Fibroblast of pulmonary artery (primary cell): ENCODE data around the gene CST9.
"Not testable (repeated sequence)": the region's sequence is repeated elsewhere in the genome, so short reads cannot be mapped to it uniquely, and the experiment has no call there.

ENCODE experiments used
- DNase-seq: peaks from one replicate; pipeline ENCODE4 v3.0.0-alpha.2; 2010; ENCODE audit warnings: low read depth
- H3K4me3 ChIP-seq: replicated peaks from 2 replicates; pipeline ENCODE4 v1.5.1; 2011; ENCODE audit warnings: low read depth, mild to moderate bottlenecking, control low read depth, low read length, moderate library complexity
- CTCF ChIP-seq: IDR thresholded peaks from 2 replicates; pipeline ENCODE4 v1.5.1; 2011; ENCODE audit warnings: mild to moderate bottlenecking, control low read depth, low read length, inconsistent platforms; ENCODE audit errors: missing control alignments

The CST9 gene

GRCh38 chr20:23584434-23585199, 21.1 kb downstream of the CST9 start:
- no peak for TF ChIP-seq CTCF
- no peak for DNase-seq
- H3K4me3 ChIP-seq, result no peak overlapping the region

DNA sequence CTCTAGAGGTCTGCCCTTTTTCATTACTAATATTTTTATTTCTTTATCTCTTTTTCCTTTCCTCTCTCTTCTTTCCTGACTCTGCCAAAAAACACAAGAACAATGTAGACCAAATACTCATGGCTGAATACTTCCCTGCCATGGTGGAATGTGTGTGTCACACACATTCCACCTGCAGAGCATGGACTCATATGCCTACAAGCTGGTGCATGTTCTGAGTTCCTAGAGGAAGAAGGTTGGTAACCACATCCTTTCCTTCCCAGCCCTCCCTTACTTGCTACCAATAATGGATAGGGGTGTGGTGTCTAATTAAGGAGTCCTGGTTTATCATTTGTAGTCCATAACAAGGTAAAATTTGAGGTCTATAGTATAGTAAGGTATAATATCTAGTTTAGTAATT, 22.2 kb downstream of the CST9 start:
- no peak for DNase-seq
- TF ChIP-seq CTCF, result no peak
- no peak overlapping the region for H3K4me3 ChIP-seq

GRCh38 chr20:23582293-23582692, 23.4 kb downstream of the CST9 start:
- no peak for TF ChIP-seq CTCF
- no peak overlapping the region for H3K4me3 ChIP-seq
- no peak for DNase-seq

DNA sequence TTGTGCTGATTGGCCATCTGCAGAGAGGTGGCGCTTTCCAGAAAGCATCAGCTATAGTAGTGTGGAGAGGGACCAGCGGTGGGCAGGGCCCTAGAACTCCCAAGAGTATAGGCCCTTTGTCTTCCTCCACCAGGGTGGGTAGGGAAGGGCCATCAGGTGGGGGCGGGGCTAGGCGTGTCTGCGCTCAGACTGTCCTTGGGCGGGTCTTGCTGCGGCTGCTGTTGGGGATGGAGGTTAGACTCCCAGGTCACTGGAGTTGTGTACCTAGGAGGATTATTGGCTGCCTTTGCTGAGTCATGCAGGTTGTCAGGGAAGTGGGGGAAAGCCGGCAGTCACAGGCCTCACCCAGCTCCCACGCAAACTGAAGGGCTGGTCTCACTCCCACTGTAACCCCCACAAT, 23.9 kb downstream of the CST9 start:
- not testable (repeated sequence) for DNase-seq

GRCh38 chr20:23574977-23575376, 30.7 kb downstream of the CST9 start:
- no peak for TF ChIP-seq CTCF
- no peak for DNase-seq
- no peak overlapping the region for H3K4me3 ChIP-seq

More for the DNA sequence above, 23.9 kb downstream of the CST9 start:
- H3K4me3 ChIP-seq, result not testable (repeated sequence)

DNA sequence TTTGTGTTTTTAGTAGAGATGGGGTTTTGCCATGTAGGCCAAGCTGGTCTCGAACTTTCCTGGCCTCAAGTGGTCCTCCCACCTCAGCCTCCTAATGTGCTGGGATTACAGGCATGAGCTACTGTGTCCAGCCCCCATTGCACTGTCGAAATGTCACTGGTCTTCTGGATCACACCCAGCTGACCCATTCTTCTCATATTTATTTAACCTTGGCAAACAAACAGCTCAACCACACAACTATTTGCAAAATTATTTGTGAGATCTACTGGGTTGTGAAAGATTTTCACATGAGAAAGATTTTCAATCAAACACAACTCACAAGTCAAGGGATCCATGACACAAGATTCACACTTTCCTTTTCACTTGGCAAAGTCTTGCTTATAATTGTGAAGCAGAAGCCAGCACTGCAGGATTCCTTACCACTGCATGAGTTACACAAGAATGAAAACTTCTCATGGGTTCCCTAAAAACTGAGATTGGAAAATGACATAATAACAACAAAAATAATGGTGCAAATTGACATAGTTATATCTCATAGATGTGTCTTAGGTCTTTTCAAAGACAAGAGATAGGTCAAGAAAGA, 35.4 kb downstream of the CST9 start:
- no peak for TF ChIP-seq CTCF
- no peak for DNase-seq

GRCh38 chr20:23569570-23569969, 36.1 kb downstream of the CST9 start:
- H3K4me3 ChIP-seq, result no peak overlapping the region
- no peak for TF ChIP-seq CTCF
- no peak for DNase-seq

More for the DNA sequence above, 35.4 kb downstream of the CST9 start:
- H3K4me3 ChIP-seq, result no peak overlapping the region
